ENCODE data around the gene FHIP1A.
A peak's percentile ranks its signal among the peaks of the same experiment; 100 is the strongest.
"Not testable (repeated sequence)": the region's sequence is repeated elsewhere in the genome, so short reads cannot be mapped to it uniquely, and the experiment has no call there.

Gene FHIP1A

GRCh38 chr4:151400343-151400742 lies 8.6 kb upstream of the FHIP1A start:
- H3K4me3 ChIP-seq: no peak overlapping the region
- H3K27me3 ChIP-seq: no peaks in the 10 kb centered on the region
- H3K4me2 ChIP-seq: no peak overlapping the region
- no peaks in the 10 kb centered on the region for H3K36me3 ChIP-seq
- H4K20me1 ChIP-seq: no peaks in the 10 kb centered on the region
- TF ChIP-seq Cebpa-rat (IDR thresholded peaks at IDR 0.05): no peak
- peaks cover 0 to 6% (median 0%) of the 10 kb centered on the region in 10 experiments; a peak in 3 of 20 replicates for H3K4me1 ChIP-seq
- H3K9me3 ChIP-seq (replicated peaks in 1 of 11): 0 out of 22 replicates have a peak, but pooled peaks cover 0 to 4% (median 0%) of the 10 kb centered on the region in 11 experiments
- no peak overlapping the region for H3K27ac ChIP-seq
- H3K9ac ChIP-seq: no peak overlapping the region

GRCh38 chr4:151401739-151402138 lies 7.2 kb upstream of the FHIP1A start:
- Histone ChIP-seq H3K27me3 (no peaks in the 10 kb centered on the region), H3K36me3 (no peaks in the 10 kb centered on the region), H3K4me3 (no peak overlapping the region), H3K27ac (no peak overlapping the region), H3K4me2 (no peak overlapping the region), H3K4me1 (peaks cover 0 to 6% (median 0%) of the 10 kb centered on the region in 10 experiments; a peak in 3 of 20 replicates), H3K9me3 (replicated peaks in 1 of 11) (0 out of 22 replicates have a peak, but pooled peaks cover 0 to 4% (median 0%) of the 10 kb centered on the region in 11 experiments), H3K9ac (no peak overlapping the region), H4K20me1 (no peaks in the 10 kb centered on the region)
- no peak for TF ChIP-seq Cebpa-rat (IDR thresholded peaks at IDR 0.05)

- Histone ChIP-seq H3K4me3 (no peak overlapping the region), H3K27me3 (no peaks in the 10 kb centered on the region), H4K20me1 (peaks cover 0 to 3% (median 0%) of the 10 kb centered on the region in 11 experiments; a peak in 1 of 22 replicates), H3K36me3 (no peaks in the 10 kb centered on the region), H3K4me2 (no peak overlapping the region), H3K4me1 (peaks cover 1 to 10% (median 4%) of the 10 kb centered on the region in 10 experiments; a peak in 18 of 20 replicates), H3K9me3 (replicated peaks in 1 of 11) (0 out of 22 replicates have a peak, but pooled peaks cover 0 to 4% (median 0%) of the 10 kb centered on the region in 11 experiments), H3K9ac (no peak overlapping the region), H3K27ac (no peak overlapping the region)
- no peak for TF ChIP-seq Cebpa-rat (IDR thresholded peaks at IDR 0.05)
These were observed 6.7 kb upstream of the FHIP1A start for GRCh38 chr4:151402145-151402865.

- Histone ChIP-seq H3K4me2 (0 out of 22 replicates have a peak overlapping the region, but pooled peaks of 4 of the 11 experiments have one; percentile 3 to 20 (median 11)), H3K9me3 (replicated peaks in 1 of 11) (0 out of 22 replicates have a peak, but pooled peaks cover 0 to 4% (median 0%) of the 10 kb centered on the region in 11 experiments), H3K36me3 (no peaks in the 10 kb centered on the region), H3K27ac (peak overlapping the region in 1 of 11 experiments; percentile 22; a peak in 1 of 22 replicates), H4K20me1 (peaks cover 0 to 13% (median 0%) of the 10 kb centered on the region in 11 experiments; a peak in 2 of 22 replicates), H3K27me3 (peaks cover 0 to 9% (median 8%) of the 10 kb centered on the region in 11 experiments; a peak in 18 of 22 replicates), H3K4me3 (no peak overlapping the region), H3K9ac (no peak overlapping the region), H3K4me1 (peaks cover 15 to 24% (median 17%) of the 10 kb centered on the region in 10 experiments)
- no peak for TF ChIP-seq Cebpa-rat (IDR thresholded peaks at IDR 0.05)
These were observed 5.3 kb upstream of the FHIP1A start for GRCh38 chr4:151403656-151404055.

GRCh38 chr4:151404802-151405201 lies 4.2 kb upstream of the FHIP1A start:
- Histone ChIP-seq H3K4me1 (peaks cover 18 to 31% (median 25%) of the 10 kb centered on the region in 10 experiments), H4K20me1 (peaks cover 0 to 13% (median 0%) of the 10 kb centered on the region in 11 experiments; a peak in 2 of 22 replicates), H3K27me3 (peaks cover 8 to 19% (median 18%) of the 10 kb centered on the region in 11 experiments)
- not testable (repeated sequence) for H3K9me3 ChIP-seq (replicated peaks in 1 of 11); H3K36me3 ChIP-seq; H3K9ac ChIP-seq; H3K4me2 ChIP-seq; H3K27ac ChIP-seq; H3K4me3 ChIP-seq

GRCh38 chr4:151407018-151407417 lies 2.0 kb upstream of the FHIP1A start:
- no peak overlapping the region for H3K4me3 ChIP-seq
- H3K4me1 ChIP-seq: peaks cover 20 to 35% (median 27%) of the 10 kb centered on the region in 10 experiments
- no peak overlapping the region for H3K27ac ChIP-seq
- peak overlapping the region; percentile 90 to 99 (median 96); a peak in 19 of 22 replicates for H3K4me2 ChIP-seq
- peaks cover 0 to 13% (median 0%) of the 10 kb centered on the region in 11 experiments; a peak in 3 of 22 replicates for H4K20me1 ChIP-seq
- H3K9ac ChIP-seq: no peak overlapping the region
- no peaks in the 10 kb centered on the region for H3K36me3 ChIP-seq
- TF ChIP-seq Cebpa-rat (IDR thresholded peaks at IDR 0.05): no peak
- peaks cover 20 to 34% (median 29%) of the 10 kb centered on the region in 11 experiments for H3K27me3 ChIP-seq
- no peaks in the 10 kb centered on the region for H3K9me3 ChIP-seq (replicated peaks in 1 of 11)

GRCh38 chr4:151407466-151408379 lies 1.3 kb upstream of the FHIP1A start:
- Histone ChIP-seq H3K9me3 (replicated peaks in 1 of 11) (no peaks in the 10 kb centered on the region), H3K9ac (peak overlapping the region in 10 of 11 experiments; percentile 49 to 71 (median 64); a peak in 16 of 22 replicates), H3K4me1 (peaks cover 20 to 35% (median 27%) of the 10 kb centered on the region in 10 experiments), H3K27me3 (peaks cover 20 to 34% (median 29%) of the 10 kb centered on the region in 11 experiments), H3K4me2 (peak overlapping the region; percentile 90 to 99 (median 96)), H3K4me3 (peak overlapping the region; percentile 51 to 73 (median 65)), H3K36me3 (no peaks in the 10 kb centered on the region), H3K27ac (peak overlapping the region in 7 of 11 experiments; percentile 20 to 57 (median 42); a peak in 10 of 22 replicates), H4K20me1 (peaks cover 0 to 13% (median 0%) of the 10 kb centered on the region in 11 experiments; a peak in 3 of 22 replicates)
- TF ChIP-seq Cebpa-rat (IDR thresholded peaks at IDR 0.05): no peak

- H3K9me3 ChIP-seq (replicated peaks in 1 of 11): no peaks in the 10 kb centered on the region
- H3K36me3 ChIP-seq: no peaks in the 10 kb centered on the region
- TF ChIP-seq Cebpa-rat (IDR thresholded peaks at IDR 0.05): no peak
- peak overlapping the region; percentile 35 to 71 (median 62); a peak in 20 of 22 replicates for H3K9ac ChIP-seq
- H3K4me1 ChIP-seq: peaks cover 20 to 32% (median 27%) of the 10 kb centered on the region in 10 experiments
- H3K27ac ChIP-seq: peak overlapping the region in 9 of 11 experiments; percentile 4 to 57 (median 37); a peak in 13 of 22 replicates
- H3K4me3 ChIP-seq: peak overlapping the region; percentile 51 to 73 (median 65)
- peak overlapping the region; percentile 90 to 99 (median 96) for H3K4me2 ChIP-seq
- peaks cover 0 to 13% (median 0%) of the 10 kb centered on the region in 11 experiments; a peak in 3 of 22 replicates for H4K20me1 ChIP-seq
- H3K27me3 ChIP-seq: peaks cover 20 to 34% (median 29%) of the 10 kb centered on the region in 11 experiments
These were observed 671 bp upstream of the FHIP1A start for GRCh38 chr4:151408380-151408629.

Measured in BLaER1 treated with 17β-estradiol and CSF1 and Interleukin-3, amounts not matched to agents 10 nM and 100 nM (cell line).